ENCODE measurements around the gene CD1D. TPM values are rescaled to one million over a fixed set of nuclear protein-coding genes. Genes with fewer than 3 reads are reported as not detected.

The CD1D gene
- total RNA-seq, 1 donor from 2014 or later: not detected

GRCh38 chr1:158196461-158196860, 15.8 kb downstream of the CD1D start:
- H3K27ac Mint-ChIP-seq (ENCODE audit: unreplicated experiment): no peak overlapping the region
- H3K4me1 Mint-ChIP-seq (ENCODE audit: low read depth): no peaks in the 10 kb centered on the region

GRCh38 chr1:158199849-158200248, 19.2 kb downstream of the CD1D start:
- Mint-ChIP-seq H3K27ac (ENCODE audit: unreplicated experiment) (no peak overlapping the region), H3K4me3 (ENCODE audit: unreplicated experiment) (no peak overlapping the region), H3K4me1 (ENCODE audit: low read depth) (no peaks in the 10 kb centered on the region), H3K9me3 (ENCODE audit: low read depth) (no peaks in the 10 kb centered on the region), H3K36me3 (ENCODE audit: low read depth) (no peaks in the 10 kb centered on the region), H3K27me3 (ENCODE audit: low read depth) (peaks cover 40% of the 10 kb centered on the region)
- DNase-seq (ENCODE audit: low spot score): no peak
- no peak for TF ChIP-seq CTCF (IDR thresholded peaks at IDR 0.05)

More at GRCh38 chr1:158196461-158196860, 15.8 kb downstream of the CD1D start:
- Mint-ChIP-seq H3K9me3 (ENCODE audit: low read depth) (peaks cover 3% of the 10 kb centered on the region), H3K4me3 (ENCODE audit: unreplicated experiment) (no peak overlapping the region), H3K36me3 (ENCODE audit: low read depth) (no peaks in the 10 kb centered on the region), H3K27me3 (ENCODE audit: low read depth) (peaks cover 38% of the 10 kb centered on the region)
- no peak for TF ChIP-seq CTCF (IDR thresholded peaks at IDR 0.05)
- DNase-seq (ENCODE audit: low spot score): no peak

- peaks cover 2% of the 10 kb centered on the region for H3K9me3 Mint-ChIP-seq (ENCODE audit: low read depth)
- H3K27me3 Mint-ChIP-seq (ENCODE audit: low read depth): peaks cover 38% of the 10 kb centered on the region
- no peak for TF ChIP-seq CTCF (IDR thresholded peaks at IDR 0.05)
- H3K4me1 Mint-ChIP-seq (ENCODE audit: low read depth): no peaks in the 10 kb centered on the region
- no peak overlapping the region for H3K27ac Mint-ChIP-seq (ENCODE audit: unreplicated experiment)
- H3K36me3 Mint-ChIP-seq (ENCODE audit: low read depth): no peaks in the 10 kb centered on the region
- H3K4me3 Mint-ChIP-seq (ENCODE audit: unreplicated experiment): no peak overlapping the region
- DNase-seq (ENCODE audit: low spot score): no peak
Observed at GRCh38 chr1:158200527-158200926, 19.8 kb downstream of the CD1D start.

- Mint-ChIP-seq H3K36me3 (ENCODE audit: low read depth) (no peaks in the 10 kb centered on the region), H3K4me3 (ENCODE audit: unreplicated experiment) (no peak overlapping the region), H3K9me3 (ENCODE audit: low read depth) (peaks cover 2% of the 10 kb centered on the region), H3K27me3 (ENCODE audit: low read depth) (peaks cover 32% of the 10 kb centered on the region), H3K27ac (ENCODE audit: unreplicated experiment) (no peak overlapping the region), H3K4me1 (ENCODE audit: low read depth) (no peaks in the 10 kb centered on the region)
- peak; percentile 94 for TF ChIP-seq CTCF (IDR thresholded peaks at IDR 0.05)
- no peak for DNase-seq (ENCODE audit: low spot score)
Observed at GRCh38 chr1:158203693-158204457, 23.2 kb downstream of the CD1D start.

- Mint-ChIP-seq H3K4me3 (ENCODE audit: unreplicated experiment) (no peak overlapping the region), H3K36me3 (ENCODE audit: low read depth) (no peaks in the 10 kb centered on the region), H3K4me1 (ENCODE audit: low read depth) (no peaks in the 10 kb centered on the region), H3K27ac (ENCODE audit: unreplicated experiment) (no peak overlapping the region), H3K9me3 (ENCODE audit: low read depth) (peaks cover 2% of the 10 kb centered on the region), H3K27me3 (ENCODE audit: low read depth) (peaks cover 36% of the 10 kb centered on the region)
- no peak for TF ChIP-seq CTCF (IDR thresholded peaks at IDR 0.05)
- no peak for DNase-seq (ENCODE audit: low spot score)
Observed at GRCh38 chr1:158204458-158204827, 23.7 kb downstream of the CD1D start.
